Tibial nerve (tissue), 4 donors: Measurements from ENCODE around the gene ST8SIA4. TPM values are rescaled to one million over a fixed set of nuclear protein-coding genes. Genes with fewer than 3 reads are reported as not detected.

ENCODE experiments used
- DNase-seq, 2 donors: peaks; one replicate each; pipeline ENCODE4 v3.0.0-alpha.2; 2019; ENCODE audit warnings: low spot score in 2 of 2
- H3K27ac ChIP-seq, 4 donors: fragments of 200-600 bp; sonication (generic) in 3 of 4; one replicate each; pipeline ENCODE4 v1.5.1; 2017 to 2019; ENCODE audit warnings: mild to moderate bottlenecking in 1 of 4
- H3K27me3 ChIP-seq, 2 donors: fragments of 200-600 bp; sonication (generic) in 1 of 2; one replicate each; pipeline versions ENCODE4 v1.5.1 to v1.6.0; 2017 to 2019
- H3K36me3 ChIP-seq, 3 donors: fragments of 200-600 bp; sonication (generic); one replicate each; pipeline ENCODE4 v1.5.1; 2018 to 2019
- H3K4me1 ChIP-seq, 4 donors: fragments of 200-600 bp; sonication (generic) in 3 of 4; one replicate each; pipeline ENCODE4 v1.5.1; 2017 to 2019
- H3K4me3 ChIP-seq, 4 donors: fragments of 200-600 bp; sonication (generic) in 3 of 4; one replicate each; pipeline ENCODE4 v1.5.1; 2017 to 2019; ENCODE audit warnings: mild to moderate bottlenecking in 1 of 4, moderate library complexity in 1 of 4
- H3K9me3 ChIP-seq, 4 donors: fragments of 200-600 bp; sonication (generic) in 3 of 4; one replicate each; pipeline ENCODE4 v1.5.1; 2017 to 2019
- CTCF ChIP-seq, 5 experiments: fragments of 200-600 bp in 3 of 5; fragments of 450-650 bp in 2 of 5; sonication (generic) in 3 of 5; IDR thresholded peaks; one replicate each; pipeline ENCODE4 v1.5.1; 2016 to 2019; ENCODE audit warnings: antibody characterized with exemption in 5 of 5, mild to moderate bottlenecking in 3 of 5, moderate library complexity in 2 of 5
- EP300 ChIP-seq, 2 donors: sonication (generic); formaldehyde crosslinking; IDR thresholded peaks; one replicate each; pipeline ENCODE4 v1.6.1; 2017; ENCODE audit warnings: antibody characterized with exemption in 2 of 2, mild to moderate bottlenecking in 1 of 2
- POLR2A ChIP-seq, 2 donors: fragments of 450-650 bp; IDR thresholded peaks; one replicate each; pipeline ENCODE4 v1.6.1; 2017; ENCODE audit warnings: antibody characterized with exemption in 2 of 2, mild to moderate bottlenecking in 2 of 2, moderate library complexity in 2 of 2
- WGBS, 2 donors: methylation state at CpG; one replicate each; pipeline ENCODE4 v1.1.5; 2018; 5-methylcytosine and 5-hydroxymethylcytosine counted together
- total RNA-seq, 4 donors: library from RNA; depleted of rRNA; stranded (reverse); fragments of >200 nt; gene quantifications; one replicate each; pipeline ENCODE4 v1.1.0, GENCODE V29; 2016

Gene ST8SIA4
- total RNA-seq, 4 donors from 2014 or later = 1.8 to 5.7 (median 3.5) TPM

- Histone ChIP-seq H3K4me3 (no peak overlapping the region), H3K27me3 (no peaks in the 10 kb centered on the region), H3K36me3 (no peaks in the 10 kb centered on the region), H3K9me3 (no peaks in the 10 kb centered on the region), H3K27ac (no peak overlapping the region), H3K4me1 (peaks cover 0 to 11% (median 9%) of the 10 kb centered on the region in 4 donors)
- WGBS, 2 donors = 91 to 95% methylated on average over 6 of the region's 6 CpGs
- DNase-seq = no peak
- TF ChIP-seq CTCF (IDR thresholded peaks at IDR 0.05) = no peak
Observed at GRCh38 chr5:100832252-100833230, 70.5 kb downstream of the ST8SIA4 start.

- 86 to 88% methylated on average over 9 of the region's 9 CpGs for WGBS, 2 donors
- TF ChIP-seq EP300 (IDR thresholded peaks at IDR 0.05) = no peak
- no peak for TF ChIP-seq CTCF (IDR thresholded peaks at IDR 0.05)
- no peak for TF ChIP-seq POLR2A (IDR thresholded peaks at IDR 0.05)
- H3K4me3 ChIP-seq = no peak overlapping the region
- H3K27ac ChIP-seq = peak overlapping the region in 3 of 4 donors; percentile 47 to 77 (median 62)
- DNase-seq = no peak
- H3K4me1 ChIP-seq = peaks cover 0 to 16% (median 11%) of the 10 kb centered on the region in 4 donors
- no peaks in the 10 kb centered on the region for H3K36me3 ChIP-seq
- no peaks in the 10 kb centered on the region for H3K9me3 ChIP-seq
- no peaks in the 10 kb centered on the region for H3K27me3 ChIP-seq
Observed at GRCh38 chr5:100828898-100829356, 74.2 kb downstream of the ST8SIA4 start.

GRCh38 chr5:100828071-100828897 lies 74.8 kb downstream of the ST8SIA4 start:
- no peak for TF ChIP-seq POLR2A (IDR thresholded peaks at IDR 0.05)
- no peak for TF ChIP-seq EP300 (IDR thresholded peaks at IDR 0.05)
- TF ChIP-seq CTCF (IDR thresholded peaks at IDR 0.05) = no peak
- Histone ChIP-seq H3K27me3 (no peaks in the 10 kb centered on the region), H3K27ac (peak overlapping the region in 3 of 4 donors; percentile 47 to 77 (median 62)), H3K36me3 (no peaks in the 10 kb centered on the region), H3K4me1 (peaks cover 0 to 16% (median 11%) of the 10 kb centered on the region in 4 donors), H3K9me3 (no peaks in the 10 kb centered on the region), H3K4me3 (no peak overlapping the region)
- WGBS, 2 donors = 39 to 44% methylated on average over 7 of the region's 7 CpGs
- DNase-seq = no peak

GRCh38 chr5:100827481-100827889 lies 75.6 kb downstream of the ST8SIA4 start:
- WGBS, 2 donors = 8 to 21% methylated on average over 1 to 2 of the region's 2 CpGs
- no peaks in the 10 kb centered on the region for H3K9me3 ChIP-seq
- no peaks in the 10 kb centered on the region for H3K27me3 ChIP-seq
- DNase-seq = no peak
- no peaks in the 10 kb centered on the region for H3K36me3 ChIP-seq
- no peak for TF ChIP-seq CTCF (IDR thresholded peaks at IDR 0.05)
- TF ChIP-seq EP300 (IDR thresholded peaks at IDR 0.05) = peak in 1 of 2 donors; percentile 5
- no peak for TF ChIP-seq POLR2A (IDR thresholded peaks at IDR 0.05)
- H3K27ac ChIP-seq = peak overlapping the region in 3 of 4 donors; percentile 47 to 77 (median 62)
- H3K4me3 ChIP-seq = no peak overlapping the region
- H3K4me1 ChIP-seq = peaks cover 0 to 16% (median 11%) of the 10 kb centered on the region in 4 donors
